HG03097 (cell line): ENCODE measurements around the gene MBD2.
"Not testable (repeated sequence)": the region's sequence is repeated elsewhere in the genome, so short reads cannot be mapped to it uniquely, and the experiment has no call there.

Source experiments
- ATAC-seq: cut with Tn5 transposase; IDR thresholded peaks from one replicate; pipeline ENCODE4 v1.9.1; 2021; ENCODE audit not compliant: unreplicated experiment, low FRiP score

The MBD2 gene

GRCh38 chr18:54155412-54155811 lies 69.1 kb downstream of the MBD2 start:
- ATAC-seq, result no peak

GRCh38 chr18:54154231-54154630 lies 70.2 kb downstream of the MBD2 start:
- no peak for ATAC-seq

DNA sequence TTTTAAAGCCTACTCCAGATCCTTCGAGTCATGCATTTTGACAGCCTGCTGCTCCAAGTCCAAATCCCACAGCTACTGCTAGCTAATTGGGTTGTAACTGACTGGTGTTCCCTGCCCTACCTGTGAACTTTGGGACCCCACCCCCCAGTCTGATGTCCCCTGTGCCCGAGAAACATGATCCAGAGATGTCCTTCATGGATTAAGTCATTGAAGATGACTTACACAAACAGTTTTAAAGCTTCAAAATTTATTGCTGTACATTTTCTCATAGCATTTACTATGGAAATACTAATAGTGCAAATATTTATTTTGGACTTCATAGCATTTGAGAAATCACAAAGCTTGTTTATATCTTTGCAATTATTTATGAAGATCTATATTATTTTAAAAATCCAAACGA lies 73.1 kb downstream of the MBD2 start:
- ATAC-seq, result no peak

GRCh38 chr18:54150226-54150625 lies 74.2 kb downstream of the MBD2 start:
- no peak for ATAC-seq

DNA sequence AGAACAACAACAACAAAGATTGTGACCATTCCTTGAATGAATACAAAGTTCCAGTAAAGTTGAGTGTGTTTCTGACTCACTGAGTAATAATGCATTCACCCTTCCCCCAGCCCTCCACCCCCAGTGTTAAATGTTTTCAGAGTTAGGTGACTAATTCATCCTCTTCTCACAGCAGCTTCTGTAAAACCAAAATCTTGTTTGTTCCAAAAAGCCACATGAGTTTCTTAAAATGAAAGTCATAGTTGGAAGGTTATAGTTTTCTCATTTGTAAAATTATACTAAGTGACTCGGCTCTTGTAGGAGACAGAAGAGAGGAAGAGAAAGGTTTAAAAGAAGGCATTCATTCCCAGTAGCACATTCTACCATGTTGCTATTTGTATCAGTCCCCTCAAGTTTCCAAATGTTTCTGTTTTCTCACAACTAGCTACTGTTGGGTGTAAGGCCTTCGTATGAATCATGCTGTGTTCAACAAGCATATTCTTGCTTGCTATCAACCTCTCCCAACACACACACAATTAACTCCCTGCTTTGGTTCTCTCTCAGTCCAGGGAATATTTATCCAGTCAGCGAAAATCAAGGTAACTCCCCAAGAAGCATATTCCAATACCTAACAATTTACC lies 75.3 kb downstream of the MBD2 start:
- ATAC-seq, result no peak

DNA sequence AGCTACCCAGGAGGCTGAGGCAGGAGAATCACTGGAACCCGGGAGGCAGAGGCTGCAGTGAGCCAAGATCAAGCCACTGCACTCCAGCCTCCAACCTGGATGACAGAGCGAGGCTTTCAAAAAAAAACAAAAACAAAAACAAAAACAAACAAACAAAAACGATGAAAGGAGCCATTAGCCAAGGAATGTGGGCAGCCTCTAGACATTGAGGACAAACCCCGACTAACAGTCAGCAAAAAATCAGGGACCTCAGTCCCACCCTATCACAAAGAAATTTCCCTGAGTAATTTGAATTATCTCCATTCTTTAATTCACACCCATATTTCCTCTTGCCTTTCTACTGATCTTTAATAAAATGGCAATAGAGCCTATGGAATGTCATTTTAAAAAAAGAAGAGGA lies 75.8 kb downstream of the MBD2 start:
- ATAC-seq, result no peak

GRCh38 chr18:54148151-54148550 lies 76.3 kb downstream of the MBD2 start:
- ATAC-seq, result no peak

DNA sequence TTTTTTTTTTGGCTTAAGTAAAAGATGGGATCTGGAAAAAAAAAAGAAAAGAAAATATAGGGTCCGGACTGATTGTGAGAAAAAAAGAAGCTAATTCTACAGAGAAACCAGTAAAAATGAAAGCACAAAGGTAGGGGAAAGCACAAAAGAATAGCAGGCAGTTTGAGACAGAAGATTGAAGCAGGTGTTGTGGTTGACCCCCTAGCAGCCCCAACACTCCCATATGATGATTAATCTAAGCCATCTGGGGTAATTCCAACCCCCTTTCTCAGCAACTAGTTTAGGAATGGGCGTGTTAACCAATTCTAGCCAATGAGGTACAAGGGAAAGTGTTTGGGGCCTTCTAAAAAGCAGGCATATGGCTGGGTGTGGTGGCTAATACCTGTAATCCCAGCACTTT lies 77.0 kb downstream of the MBD2 start:
- ATAC-seq, result peak; percentile 84

GRCh38 chr18:54141041-54141608 lies 83.3 kb downstream of the MBD2 start:
- ATAC-seq, result no peak

- no peak for ATAC-seq
These were observed 83.8 kb downstream of the MBD2 start for GRCh38 chr18:54140641-54141040.

GRCh38 chr18:54135216-54135615 lies 89.3 kb downstream of the MBD2 start:
- no peak for ATAC-seq

GRCh38 chr18:54134053-54134452 lies 90.4 kb downstream of the MBD2 start:
- ATAC-seq, result no peak

DNA sequence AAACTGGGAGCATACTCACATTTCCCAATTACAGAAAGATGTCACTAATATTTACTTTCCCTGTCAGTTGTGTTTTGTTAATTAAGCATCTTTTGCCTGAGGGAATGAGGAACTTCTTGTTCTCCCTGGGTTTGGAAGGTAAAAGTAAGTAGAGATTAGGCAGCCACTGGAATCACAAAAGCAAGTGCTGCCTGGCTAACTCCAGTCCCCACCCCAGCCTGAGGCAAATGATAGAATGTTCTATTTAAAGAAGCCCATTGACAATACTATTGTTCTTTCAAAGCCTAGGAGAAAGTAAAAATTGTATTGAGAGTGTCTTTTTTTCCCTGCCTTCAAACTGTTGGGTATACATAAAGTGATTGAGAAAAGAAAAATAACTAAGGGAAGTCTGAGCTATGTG lies 93.8 kb downstream of the MBD2 start:
- ATAC-seq, result no peak

DNA sequence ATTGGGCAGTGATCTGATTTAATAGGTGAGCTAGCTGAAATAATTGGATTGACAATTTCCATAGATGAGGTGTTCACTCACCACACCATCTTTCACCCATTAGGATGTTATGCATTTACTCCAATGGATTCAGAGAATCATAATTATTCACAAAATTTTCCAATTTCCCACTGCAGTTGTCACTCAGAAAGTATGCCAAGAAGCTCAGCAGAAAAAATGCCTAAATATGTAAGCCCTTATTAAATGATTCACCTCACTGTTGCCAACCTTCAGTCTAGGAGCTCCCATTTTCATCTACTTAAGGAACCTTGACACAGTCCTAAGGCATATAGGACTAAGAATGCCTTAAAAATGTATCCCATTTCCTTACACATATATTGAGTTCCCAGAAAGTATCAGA lies 94.3 kb downstream of the MBD2 start:
- ATAC-seq, result no peak

DNA sequence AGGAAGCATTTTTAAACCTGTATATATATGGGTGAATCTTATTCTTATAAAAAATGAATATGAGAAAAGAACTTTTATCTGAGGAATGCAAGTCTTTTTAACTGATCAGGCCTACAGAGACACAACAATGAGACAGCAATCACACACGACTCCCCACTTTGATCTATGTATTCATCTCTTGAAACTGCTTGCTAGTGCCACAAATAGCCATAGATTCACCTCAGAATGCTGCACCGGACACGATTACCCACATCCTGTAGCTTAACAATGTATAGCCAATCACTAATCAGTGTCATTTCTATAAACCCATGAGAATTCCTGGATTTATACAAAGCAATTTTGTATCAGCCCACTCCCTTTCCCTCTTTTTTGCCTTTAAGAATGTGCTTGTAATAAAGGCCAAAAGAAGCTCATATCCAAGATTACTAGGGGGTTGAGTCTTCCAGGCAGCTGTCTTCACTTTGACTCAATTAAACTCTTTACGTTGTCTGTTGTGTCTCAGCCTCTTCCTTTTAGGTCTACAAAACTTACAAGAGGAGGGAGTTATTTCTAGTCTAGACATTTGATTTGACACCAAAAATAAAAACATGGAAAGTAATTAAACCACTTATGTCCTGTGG lies 94.9 kb downstream of the MBD2 start:
- ATAC-seq, result peak; percentile 48

- ATAC-seq, result no peak
These were observed 96.6 kb downstream of the MBD2 start for GRCh38 chr18:54127759-54128378.

DNA sequence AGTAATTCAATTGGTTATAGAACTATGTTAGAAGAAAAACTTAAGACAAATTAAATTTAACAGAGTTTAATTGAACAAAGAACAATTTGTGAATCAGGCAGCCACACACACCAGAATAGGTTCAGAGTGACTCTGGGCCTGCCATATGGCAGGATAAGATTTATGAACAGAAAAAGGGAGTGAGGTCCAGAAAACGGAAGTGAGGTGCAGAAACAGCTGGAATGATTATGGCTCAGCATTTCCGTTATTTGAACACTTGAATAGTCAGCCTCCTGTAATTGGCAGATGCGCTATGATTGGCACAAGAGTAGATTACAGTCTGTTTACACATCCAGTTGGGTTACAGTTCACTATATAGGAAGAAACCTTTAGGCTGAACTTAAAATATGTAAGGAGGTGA lies 99.0 kb downstream of the MBD2 start:
- ATAC-seq, result no peak

DNA sequence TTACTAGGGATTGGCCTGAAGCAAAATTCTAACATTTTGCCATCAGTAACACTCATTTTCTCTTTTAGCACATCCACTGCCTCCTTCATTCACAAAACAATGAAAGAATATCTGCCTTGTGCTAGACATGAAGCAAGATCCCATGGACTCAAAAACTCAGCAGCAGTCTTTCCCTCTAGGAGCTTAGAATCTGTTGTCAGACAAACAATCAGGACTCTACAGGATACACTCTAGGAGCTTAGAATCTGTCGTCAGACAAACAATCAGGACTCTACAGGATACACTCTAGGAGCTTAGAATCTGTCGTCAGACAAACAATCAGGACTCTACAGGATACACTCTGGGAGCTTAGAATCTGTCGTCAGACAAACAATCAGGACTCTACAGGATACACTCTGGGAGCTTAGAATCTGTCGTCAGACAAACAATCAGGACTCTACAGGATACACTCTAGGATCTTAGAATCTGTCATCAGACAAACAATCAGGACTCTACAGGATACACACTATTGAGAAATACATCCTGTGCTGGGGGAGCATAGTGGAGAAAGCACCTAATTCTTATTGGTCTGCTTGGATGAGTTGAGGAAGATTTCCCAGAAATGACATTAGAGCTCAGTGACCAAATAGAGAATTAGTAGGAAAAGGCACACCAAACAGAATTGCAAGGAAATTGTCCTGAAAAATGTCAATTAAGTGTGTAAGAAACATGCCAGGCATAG lies 100.6 kb downstream of the MBD2 start:
- ATAC-seq, result not testable (repeated sequence)

GRCh38 chr18:54119524-54120019 lies 104.9 kb downstream of the MBD2 start:
- peak; percentile 86 for ATAC-seq

DNA sequence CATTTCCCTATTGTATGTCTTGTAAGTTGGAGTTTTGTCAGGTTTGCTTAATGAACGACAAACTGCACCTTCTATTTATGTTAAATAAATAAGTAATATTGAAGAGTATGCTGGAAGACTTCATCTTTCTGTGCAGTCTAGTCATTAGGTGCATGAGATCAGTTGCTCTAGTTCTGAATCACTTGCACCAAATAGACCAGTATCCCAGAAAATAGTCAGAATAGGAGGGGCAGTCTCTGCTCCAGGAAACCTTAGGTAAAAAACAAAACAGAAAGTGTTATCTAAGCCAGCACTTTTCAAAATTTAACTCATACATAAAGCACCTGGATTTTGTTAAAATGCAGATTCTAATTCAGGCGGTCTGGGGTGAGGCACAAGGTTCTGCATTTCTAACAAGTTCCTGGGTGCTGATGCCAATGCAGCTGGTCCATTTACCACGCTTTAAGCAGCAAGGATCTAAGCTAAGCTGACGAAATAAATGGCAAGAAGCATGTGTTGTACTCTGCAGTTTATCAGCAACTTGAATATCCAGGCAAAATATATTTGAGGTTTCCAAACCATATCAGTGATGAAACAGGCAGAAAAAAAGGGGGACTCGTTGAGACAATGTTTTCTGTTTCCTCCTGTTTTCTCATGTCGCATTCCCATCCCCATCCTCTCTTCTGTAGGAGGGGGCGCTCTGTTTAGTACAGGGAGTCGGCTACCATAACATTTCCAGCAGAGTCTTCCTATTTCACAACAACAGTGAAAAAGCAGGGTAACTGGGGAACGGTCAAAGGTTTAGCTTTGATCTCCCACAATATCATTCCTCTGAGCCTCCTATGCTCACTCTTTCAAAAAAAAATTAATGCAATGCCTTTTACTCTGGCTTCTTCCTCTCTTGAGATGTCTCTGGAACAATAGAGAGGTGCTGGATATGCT lies 106.4 kb downstream of the MBD2 start:
- no peak for ATAC-seq
